GM12878 (cell line): ENCODE measurements around the gene UBL4A. TPM values are rescaled to one million over a fixed set of nuclear protein-coding genes. Genes with fewer than 3 reads are reported as not detected.

Source experiments
- ATAC-seq: fragments of 200-7000 bp; cut with Tn5 transposase; 3 replicates; pipeline ENCODE4 v1.9.1; 2020; ENCODE audit warnings: mild to moderate bottlenecking, moderate library complexity
- BruUV-seq: library from RNA; stranded (reverse); fragments of 400-500 nt; replicated peaks from 2 replicates; lab custom pipeline; 2021; lab: Mats Ljungman, UMichigan
- CTCF ChIA-PET: fragments of 300-600 bp; sonication (Branson Sonifier 250); formaldehyde crosslinking; extraction: SDS; loops from one replicate; lab custom pipeline; 2021; ENCODE audit warnings: inconsistent platforms; lab: Yijun Ruan, JAX
- POLR2A ChIA-PET: fragments of 350-600 bp; formaldehyde crosslinking; extraction: SDS; loops from one replicate; lab custom pipeline; 2021; ENCODE audit warnings: inconsistent platforms; lab: Charles Lee
- RAD21 ChIA-PET: fragments of 300-600 bp; sonication (Branson Sonifier 250); formaldehyde crosslinking; loops from one replicate; lab custom pipeline; 2023; ENCODE audit warnings: antibody characterized with exemption; ENCODE audit not compliant: unreplicated experiment; lab: Charles Lee
- SMC1A ChIA-PET: fragments of 300-600 bp; sonication (Branson Sonifier 250); formaldehyde crosslinking; loops from one replicate; lab custom pipeline; 2023; ENCODE audit not compliant: unreplicated experiment, uncharacterized antibody; lab: Charles Lee
- DNase-seq: peaks from one replicate; pipeline ENCODE4 v3.0.0-alpha.2; 2011; ENCODE audit warnings: low read depth, low spot score
- FAIRE-seq: peaks from 3 replicates; lab custom pipeline; 2011; peaks lifted over from hg19 to GRCh38; lab: Jason Lieb, UNC
- H2AFZ ChIP-seq: 2 replicates; pipeline ENCODE4 v1.6.0; 2011; ENCODE audit warnings: low read depth, low read length, control low read depth; ENCODE audit not compliant: control insufficient read depth
- H3K27ac ChIP-seq: 2 replicates; pipeline ENCODE4 v1.5.1; 2011; ENCODE audit warnings: control low read depth; ENCODE audit not compliant: control insufficient read depth, insufficient read depth
- H3K27me3 ChIP-seq, 2 experiments: replicated peaks in 1 of 2; 2 replicates each; pipeline versions ENCODE4 v1.6.0 to v1.6.1; 2011; ENCODE audit warnings: low read length in 1 of 2; ENCODE audit not compliant: control insufficient read depth in 2 of 2, insufficient read depth in 2 of 2
- H3K36me3 ChIP-seq, 2 experiments: 2 replicates each; pipeline ENCODE4 v1.5.1; 2011; ENCODE audit warnings: low read length in 1 of 2; ENCODE audit not compliant: control insufficient read depth in 2 of 2, insufficient read depth in 2 of 2
- H3K4me1 ChIP-seq: 2 replicates; pipeline ENCODE4 v1.6.1; 2011; ENCODE audit warnings: mild to moderate bottlenecking, low read length, moderate library complexity, mixed read lengths; ENCODE audit not compliant: control insufficient read depth, insufficient read depth
- H3K4me2 ChIP-seq: 2 replicates; pipeline ENCODE4 v1.6.0; 2011; ENCODE audit warnings: control low read depth; ENCODE audit not compliant: control insufficient read depth, insufficient read depth
- H3K4me3 ChIP-seq: fragments of 200-600 bp; sonication (generic); 2 replicates; pipeline ENCODE4 v1.5.1; 2016
- H3K79me2 ChIP-seq: 2 replicates; pipeline ENCODE4 v1.6.0; 2011; ENCODE audit warnings: low read length; ENCODE audit not compliant: control insufficient read depth, insufficient read depth
- H3K9ac ChIP-seq: 2 replicates; pipeline ENCODE4 v1.8.0; 2011; ENCODE audit warnings: low read length, control low read depth, mixed read lengths; ENCODE audit not compliant: control insufficient read depth, insufficient read depth
- H3K9me3 ChIP-seq: replicated peaks from 3 replicates; pipeline ENCODE4 v1.5.1; 2011; ENCODE audit warnings: mild to moderate bottlenecking, low read length; ENCODE audit not compliant: control insufficient read depth, insufficient read depth
- H4K20me1 ChIP-seq: 2 replicates; pipeline ENCODE4 v1.6.0; 2011; ENCODE audit not compliant: control insufficient read depth, insufficient read depth
- BCL3 ChIP-seq: IDR thresholded peaks from 2 replicates; pipeline ENCODE4 v1.6.1; 2011; ENCODE audit warnings: borderline replicate concordance, low read depth, mild to moderate bottlenecking, moderate library complexity, low read length; ENCODE audit not compliant: insufficient read depth, poor library complexity, severe bottlenecking
- CBX3 ChIP-seq: fragments of 200-600 bp; sonication (generic); IDR thresholded peaks from 2 replicates; pipeline ENCODE4 v1.6.1; 2016; ENCODE audit warnings: low read depth, borderline replicate concordance
- CTCF ChIP-seq, 3 experiments: IDR thresholded peaks in 2 of 3; conservative IDR thresholded peaks in 1 of 3; 2 replicates each; pipeline ENCODE4 v1.5.1; 2011; ENCODE audit warnings: low read depth in 3 of 3, low read length in 3 of 3, mild to moderate bottlenecking in 3 of 3, control low read depth in 2 of 3, moderate library complexity in 2 of 3, inconsistent platforms in 1 of 3, mixed read lengths in 1 of 3; ENCODE audit not compliant: control insufficient read depth in 2 of 3, insufficient read depth in 1 of 3; ENCODE audit errors: extremely low read depth in 1 of 3
- HDAC2 ChIP-seq: fragments of 200-600 bp; sonication (generic); IDR thresholded peaks from 2 replicates; pipeline ENCODE4 v1.6.1; 2017
- MXI1 ChIP-seq: fragments of 150-350 bp; IDR thresholded peaks from 2 replicates; pipeline ENCODE4 v1.6.1; 2011; ENCODE audit warnings: low read depth, mild to moderate bottlenecking, inconsistent platforms, low read length, improper control_type of control experiment
- MYB ChIP-seq: fragments of 150-350 bp; IDR thresholded peaks from 2 replicates; pipeline ENCODE4 v1.6.1; 2014; ENCODE audit warnings: mild to moderate bottlenecking, low read depth, low read length, borderline replicate concordance
- PBX3 ChIP-seq: IDR thresholded peaks from 2 replicates; pipeline ENCODE4 v1.6.1; 2011; ENCODE audit warnings: mild to moderate bottlenecking, low read depth, low read length, moderate library complexity; ENCODE audit not compliant: insufficient replicate concordance
- RCOR1 ChIP-seq: conservative IDR thresholded peaks from 2 replicates; pipeline ENCODE4 v1.6.1; 2012; ENCODE audit warnings: low read depth, low read length, improper control_type of control experiment
- ZBTB40 ChIP-seq: fragments of 450-650 bp; IDR thresholded peaks from 2 replicates; pipeline ENCODE4 v1.6.1; 2016; ENCODE audit warnings: mild to moderate bottlenecking, moderate library complexity, borderline replicate concordance
- ZSCAN29 ChIP-seq: fragments of 450-650 bp; IDR thresholded peaks from 2 replicates; pipeline ENCODE4 v1.6.1; 2017; ENCODE audit warnings: mild to moderate bottlenecking, moderate library complexity
- WGBS: methylation state at CpG from one replicate; pipeline ENCODE4 v1.1.6; 2016; ENCODE audit warnings: low lambda C conversion rate; ENCODE audit not compliant: insufficient replicate concordance, insufficient coverage; ENCODE audit errors: missing lambda C conversion rate; 5-methylcytosine and 5-hydroxymethylcytosine counted together
- in situ Hi-C: fragments of 300-500 bp; cut with MboI; formaldehyde crosslinking; loops from 9 replicates; pipeline ENCODE4 v1.14.3; 2018; ENCODE audit warnings: mixed read lengths
- intact Hi-C: fragments of 100-400 bp; cut with micrococcal nuclease; formaldehyde crosslinking; loops from one replicate; pipeline ENCODE4 v1.14.2; 2022; ENCODE audit not compliant: unreplicated experiment
- polyA plus RNA-seq, 11 experiments: library from polyadenylated mRNA; depleted of rRNA in 4 of 11; unstranded in 6 of 11; stranded (reverse) in 5 of 11; fragments of >200 nt; fragmentation: Nextera tagmentation in 4 of 11; fragmentation: Illumina TruSeq in 1 of 11; extraction: Ambion mirVana in 4 of 11; extraction: Trizol in 1 of 11; gene quantifications; 1 replicate in 1 of 11; 2 replicates in 10 of 11; pipeline versions ENCODE4 v1.2.1 to v1.2.3, GENCODE V29; 2011 to 2016; ENCODE audit warnings: inconsistent platforms in 2 of 11, missing spikeins in 2 of 11, low read depth in 1 of 11
- total RNA-seq, 4 experiments: library from RNA; depleted of rRNA in 3 of 4; stranded (reverse); fragments of >200 nt in 3 of 4; fragmentation: Illumina TruSeq in 1 of 4; extraction: Trizol in 1 of 4; gene quantifications; 2 replicates each; pipeline versions ENCODE4 v1.2.1 to v1.2.3, GENCODE V29; 2013 to 2021

Gene UBL4A
- total and polyA plus RNA-seq, 10 of the 15 experiments (the other 5 are each of a cell fraction or from before 2014, with no cell fraction given), result 4.2 to 49.9 (median 34.0) TPM

- SMC1A ChIA-PET, result no interaction called here
- FAIRE-seq, result no peak
- intact Hi-C loops, result no loop called here
These were observed 36.1 kb downstream of the UBL4A start for GRCh38 chrX:154450312-154450711.

More at GRCh38 chrX:154450312-154450711, 36.1 kb downstream of the UBL4A start:
- Histone ChIP-seq H3K4me3 (no peak overlapping the region), H3K27me3 (no peaks in the 10 kb centered on the region), H4K20me1 (no peaks in the 10 kb centered on the region), H3K4me1 (no peaks in the 10 kb centered on the region), H3K36me3 (peaks cover 0 to 2% of the 10 kb centered on the region in 2 experiments; a peak in 2 of 4 replicates), H3K27ac (no peak overlapping the region), H3K79me2 (no peaks in the 10 kb centered on the region), H2AFZ (no peak overlapping the region), H3K9me3 (no peaks in the 10 kb centered on the region; the same call in 2 of the 3 replicates), H3K4me2 (no peak overlapping the region), H3K9ac (no peak overlapping the region)
- ChIA-PET RAD21 (no interaction called here), CTCF (no interaction called here), POLR2A (no interaction called here)
- no peak for DNase-seq
- ATAC-seq, result no peak
- in situ Hi-C loops, result no loop called here
- BruUV-seq, result no TSS peak
- WGBS, result 82% methylated on average over 17 of the region's 17 CpGs
- TF ChIP-seq MXI1, result no peak
- no peak for TF ChIP-seq ZSCAN29
- no peak for TF ChIP-seq HDAC2
- TF ChIP-seq CBX3, result no peak
- no peak for TF ChIP-seq BCL3
- TF ChIP-seq ZBTB40, result no peak
- TF ChIP-seq CTCF (IDR thresholded peaks at IDR 0.05 in 2 of 3, conservative IDR thresholded peaks at IDR 0.05 in 1 of 3; ENCODE audit: control insufficient read depth in 2 of 3, extremely low read depth in 1 of 3, insufficient read depth in 1 of 3, low read depth in 3 of 3, low read length in 3 of 3), result no peak
- no peak for TF ChIP-seq RCOR1
- TF ChIP-seq PBX3, result no peak
- TF ChIP-seq MYB, result no peak
